ENCODE results near the gene PTPRN2.

GRCh38 chr7:158076215-158076614, 511.4 kb downstream of the PTPRN2 start:
- TF ChIP-seq POLR2A (IDR thresholded peaks at IDR 0.05), result no peak
- TF ChIP-seq CTCF (IDR thresholded peaks at IDR 0.05), result no peak
